ENCODE results near the gene CRYBB1.
"Not testable (repeated sequence)": the region's sequence is repeated elsewhere in the genome, so short reads cannot be mapped to it uniquely, and the experiment has no call there.

CRYBB1 gene

GRCh38 chr22:26635117-26635516 lies 17.3 kb upstream of the CRYBB1 start:
- DNase-seq (ENCODE audit: low spot score) = no peak

GRCh38 chr22:26634189-26634588 lies 16.4 kb upstream of the CRYBB1 start:
- DNase-seq (ENCODE audit: low spot score) = no peak

- no peak for DNase-seq (ENCODE audit: low spot score)
These were observed 14.8 kb upstream of the CRYBB1 start for GRCh38 chr22:26632422-26633155.

- DNase-seq (ENCODE audit: low spot score) = no peak
These were observed 13.5 kb upstream of the CRYBB1 start for GRCh38 chr22:26631282-26631681.

GRCh38 chr22:26629988-26630761 lies 12.3 kb upstream of the CRYBB1 start:
- no peak for DNase-seq (ENCODE audit: low spot score)

GRCh38 chr22:26624803-26625202 lies 7.0 kb upstream of the CRYBB1 start:
- DNase-seq (ENCODE audit: low spot score) = no peak

- no peak for DNase-seq (ENCODE audit: low spot score)
These were observed 6.2 kb upstream of the CRYBB1 start for GRCh38 chr22:26623984-26624383.

GRCh38 chr22:26621663-26622062 lies 3.8 kb upstream of the CRYBB1 start, which contains the start of gene CRYBA4:
TSS of gene CRYBA4 (plus strand) at chr22:26621963. CDS start at chr22:26622597, 634 bp downstream.
- no peak for DNase-seq (ENCODE audit: low spot score)

GRCh38 chr22:26620197-26620596 lies 2.4 kb upstream of the CRYBB1 start:
- no peak for DNase-seq (ENCODE audit: low spot score)

- DNase-seq (ENCODE audit: low spot score) = no peak
These were observed 1.7 kb upstream of the CRYBB1 start for GRCh38 chr22:26619510-26619909.

GRCh38 chr22:26618455-26618854 lies 628 bp upstream of the CRYBB1 start:
- no peak for DNase-seq (ENCODE audit: low spot score)

- no peak for DNase-seq (ENCODE audit: low spot score)
These were observed 1.2 kb downstream of the CRYBB1 start for GRCh38 chr22:26616650-26617049.

- DNase-seq (ENCODE audit: low spot score) = no peak
These were observed 1.9 kb downstream of the CRYBB1 start for GRCh38 chr22:26615830-26616435.

- no peak for DNase-seq (ENCODE audit: low spot score)
These were observed 2.7 kb downstream of the CRYBB1 start for GRCh38 chr22:26615149-26615548.

- no peak for DNase-seq (ENCODE audit: low spot score)
These were observed 3.5 kb downstream of the CRYBB1 start for GRCh38 chr22:26614322-26614721.

- not testable (repeated sequence) for DNase-seq (ENCODE audit: low spot score)
These were observed 4.1 kb downstream of the CRYBB1 start for GRCh38 chr22:26613753-26614152.

GRCh38 chr22:26612652-26613051 lies 5.2 kb downstream of the CRYBB1 start:
- DNase-seq (ENCODE audit: low spot score) = no peak

- DNase-seq (ENCODE audit: low spot score) = no peak
These were observed 6.8 kb downstream of the CRYBB1 start for GRCh38 chr22:26610996-26611395.

GRCh38 chr22:26610072-26610958 lies 7.5 kb downstream of the CRYBB1 start:
- no peak for DNase-seq (ENCODE audit: low spot score)

GRCh38 chr22:26609287-26609686 lies 8.5 kb downstream of the CRYBB1 start:
- DNase-seq (ENCODE audit: low spot score) = no peak

GRCh38 chr22:26608129-26608528 lies 9.7 kb downstream of the CRYBB1 start:
- DNase-seq (ENCODE audit: low spot score) = no peak

- DNase-seq (ENCODE audit: low spot score) = no peak
These were observed 11.2 kb downstream of the CRYBB1 start for GRCh38 chr22:26606611-26607010.

Data from D341Med (cell line).